ENCODE data around the gene PTEN. TPM values are rescaled to one million over a fixed set of nuclear protein-coding genes. Genes with fewer than 3 reads are reported as not detected.
A peak's percentile ranks its signal among the peaks of the same experiment; 100 is the strongest.

The PTEN gene
- total and polyA plus RNA-seq, 9 of the 15 experiments (the other 6 are each of a cell fraction or from before 2014, with no cell fraction given) = 8.4 to 56.9 (median 22.2) TPM

DNA sequence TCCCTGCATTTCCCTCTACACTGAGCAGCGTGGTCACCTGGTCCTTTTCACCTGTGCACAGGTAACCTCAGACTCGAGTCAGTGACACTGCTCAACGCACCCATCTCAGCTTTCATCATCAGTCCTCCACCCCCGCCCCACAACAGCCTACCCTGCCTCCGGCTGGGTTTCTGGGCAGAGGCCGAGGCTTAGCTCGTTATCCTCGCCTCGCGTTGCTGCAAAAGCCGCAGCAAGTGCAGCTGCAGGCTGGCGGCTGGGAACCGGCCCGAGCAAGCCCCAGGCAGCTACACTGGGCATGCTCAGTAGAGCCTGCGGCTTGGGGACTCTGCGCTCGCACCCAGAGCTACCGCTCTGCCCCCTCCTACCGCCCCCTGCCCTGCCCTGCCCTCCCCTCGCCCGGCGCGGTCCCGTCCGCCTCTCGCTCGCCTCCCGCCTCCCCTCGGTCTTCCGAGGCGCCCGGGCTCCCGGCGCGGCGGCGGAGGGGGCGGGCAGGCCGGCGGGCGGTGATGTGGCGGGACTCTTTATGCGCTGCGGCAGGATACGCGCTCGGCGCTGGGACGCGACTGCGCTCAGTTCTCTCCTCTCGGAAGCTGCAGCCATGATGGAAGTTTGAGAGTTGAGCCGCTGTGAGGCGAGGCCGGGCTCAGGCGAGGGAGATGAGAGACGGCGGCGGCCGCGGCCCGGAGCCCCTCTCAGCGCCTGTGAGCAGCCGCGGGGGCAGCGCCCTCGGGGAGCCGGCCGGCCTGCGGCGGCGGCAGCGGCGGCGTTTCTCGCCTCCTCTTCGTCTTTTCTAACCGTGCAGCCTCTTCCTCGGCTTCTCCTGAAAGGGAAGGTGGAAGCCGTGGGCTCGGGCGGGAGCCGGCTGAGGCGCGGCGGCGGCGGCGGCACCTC is at the start of gene PTEN, which contains the start of gene KLLN (continued):
- TF ChIP-seq ATF7 (IDR thresholded peaks at IDR 0.05) (no peak), ZNF263 (CRISPR knock-in tag; IDR thresholded peaks at IDR 0.05; ENCODE audit: borderline replicate concordance) (peak; percentile 6; the same call in 1 of the 2 replicates), COPS2 (conservative IDR thresholded peaks at IDR 0.05) (no peak), PKNOX1 (IDR thresholded peaks at IDR 0.05) (no peak), RBFOX2 (IDR thresholded peaks at IDR 0.05; ENCODE audit: low read depth, low read length) (peak; percentile 93), RBM39 (optimal IDR thresholded peaks at IDR 0.05; ENCODE audit: low read depth, low read length) (no peak), BRD4 (IDR thresholded peaks at IDR 0.05) (no peak), ZFP30 (CRISPR knock-in tag; IDR thresholded peaks at IDR 0.05; ENCODE audit: borderline replicate concordance) (no peak), GMEB1 (CRISPR knock-in tag; IDR thresholded peaks at IDR 0.05) (peak; percentile 68), PRPF4 (IDR thresholded peaks at IDR 0.05; ENCODE audit: insufficient read depth, low read depth, low read length, poor library complexity, severe bottlenecking) (no peak), GTF2E2 (tag; IDR thresholded peaks at IDR 0.05) (peak; percentile 86), SIN3B (IDR thresholded peaks at IDR 0.05; ENCODE audit: low read depth) (no peak), POLR2A (conservative IDR thresholded peaks at IDR 0.05) (peak; percentile 45; the same call in 1 of the 2 replicates), ZNF444 (CRISPR knock-in tag; IDR thresholded peaks at IDR 0.05) (no peak), ZNF778 (CRISPR knock-in tag; IDR thresholded peaks at IDR 0.05) (no peak), CSDE1 (IDR thresholded peaks at IDR 0.05) (no peak), HDAC2 (IDR thresholded peaks at IDR 0.05) (peak; percentile 25; the same call in 1 of the 2 replicates), TAF15 (IDR thresholded peaks at IDR 0.05; ENCODE audit: low read depth, low read length) (no peak), TBP (optimal IDR thresholded peaks at IDR 0.05; ENCODE audit: low read depth, low read length) (peak; percentile 89), STAT5B (CRISPR knock-in tag; IDR thresholded peaks at IDR 0.05) (no peak), SAP30 (IDR thresholded peaks at IDR 0.05; ENCODE audit: borderline replicate concordance, insufficient read depth, low read depth, low read length, poor library complexity, severe bottlenecking) (no peak), GABPA (tag; conservative IDR thresholded peaks at IDR 0.05; ENCODE audit: low read depth) (peak; percentile 32; the same call in 1 of the 2 replicates), RAD21 (CRISPR knock-in tag; conservative IDR thresholded peaks at IDR 0.05 in 1 of 2, IDR thresholded peaks at IDR 0.05 in 1 of 2) (0 out of 4 replicates have a peak, but pooled peaks have one; percentile 4 to 9), ZBTB7A (IDR thresholded peaks at IDR 0.05; ENCODE audit: borderline replicate concordance, control insufficient read depth, low read depth, low read length) (no peak), NCOR1 (IDR thresholded peaks at IDR 0.05) (no peak)
- TF ChIP-seq, protein P1, sequence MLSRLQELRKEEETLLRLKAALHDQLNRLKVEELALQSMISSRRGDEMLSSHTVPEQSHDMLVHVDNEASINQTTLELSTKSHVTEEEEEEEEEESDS (CRISPR knock-in tag; IDR thresholded peaks at IDR 0.05) = no peak

Data from K562 (cell line).